CD4-positive, CD25-positive, alpha-beta regulatory T cell (primary cell): Measurements from ENCODE around the gene RACK1. TPM values are rescaled to one million over a fixed set of nuclear protein-coding genes. Genes with fewer than 3 reads are reported as not detected.

Experiments
- ATAC-seq, 2 donors: fragments of 150-1000 bp; cut with Tn5 transposase; one replicate each; pipeline ENCODE4 v1.10.0; 2021; ENCODE audit warnings: low read depth in 2 of 2, moderate number of reproducible peaks in 2 of 2, moderate library complexity in 1 of 2
- DNase-seq, 3 donors: peaks; one replicate each; pipeline versions ENCODE4 v3.0.0 to v3.0.0-alpha.2; 2012 to 2022; ENCODE audit warnings: mixed read lengths in 1 of 3
- H3K27ac ChIP-seq: one replicate; pipeline ENCODE4 v1.7.0; 2013; ENCODE audit warnings: mild to moderate bottlenecking, low read length; ENCODE audit not compliant: insufficient read depth, poor library complexity, severe bottlenecking
- H3K27me3 ChIP-seq: one replicate; pipeline ENCODE4 v1.7.0; 2013; ENCODE audit warnings: low read length; ENCODE audit not compliant: control insufficient read depth, insufficient read depth
- H3K36me3 ChIP-seq: one replicate; pipeline ENCODE4 v1.7.0; 2013; ENCODE audit warnings: mild to moderate bottlenecking, low read length, moderate library complexity; ENCODE audit not compliant: control insufficient read depth, insufficient read depth
- H3K4me1 ChIP-seq: 2 replicates; pipeline ENCODE4 v1.7.0; 2013; ENCODE audit warnings: mild to moderate bottlenecking, low read length; ENCODE audit not compliant: insufficient read depth, control insufficient read depth, poor library complexity, severe bottlenecking
- H3K4me3 ChIP-seq: one replicate; pipeline ENCODE4 v1.7.0; 2013; ENCODE audit warnings: low read depth, mild to moderate bottlenecking, low read length, moderate library complexity
- H3K9me3 ChIP-seq, 2 experiments: 1 replicate in 1 of 2; 2 replicates in 1 of 2; pipeline ENCODE4 v1.7.0; 2013; ENCODE audit warnings: low read length in 2 of 2, mild to moderate bottlenecking in 1 of 2, moderate library complexity in 1 of 2; ENCODE audit not compliant: control insufficient read depth in 2 of 2
- H3K27ac Mint-ChIP-seq, 3 donors: one replicate each; pipeline ENCODE4 v1.8.0; 2020 to 2022; ENCODE audit warnings: mild to moderate bottlenecking in 3 of 3, mixed read lengths in 3 of 3, moderate library complexity in 2 of 3
- H3K27me3 Mint-ChIP-seq: one replicate; pipeline ENCODE4 v1.8.0; 2022; ENCODE audit warnings: mild to moderate bottlenecking, mixed read lengths
- H3K36me3 Mint-ChIP-seq: one replicate; pipeline ENCODE4 v1.8.0; 2020; ENCODE audit warnings: mixed read lengths
- H3K4me1 Mint-ChIP-seq, 4 donors: one replicate each; pipeline ENCODE4 v1.8.0; 2020 to 2022; ENCODE audit warnings: mixed read lengths in 4 of 4, mild to moderate bottlenecking in 1 of 4
- H3K4me3 Mint-ChIP-seq, 4 donors: one replicate each; pipeline ENCODE4 v1.8.0; 2020 to 2022; ENCODE audit warnings: mild to moderate bottlenecking in 4 of 4, mixed read lengths in 4 of 4, moderate library complexity in 3 of 4
- H3K9me3 Mint-ChIP-seq, 7 donors: one replicate each; pipeline ENCODE4 v1.8.0; 2020 to 2022; ENCODE audit warnings: mixed read lengths in 7 of 7, mild to moderate bottlenecking in 3 of 7, moderate library complexity in 2 of 7
- polyA plus RNA-seq, 4 donors: library from polyadenylated mRNA; unstranded; fragments of 300-500 nt; fragmentation: Illumina TruSeq; gene quantifications; one replicate each; pipeline ENCODE4 v1.2.3, GENCODE V29; 2021
- total RNA-seq: library from RNA; stranded (reverse); gene quantifications from one replicate; pipeline ENCODE4 v1.2.3, GENCODE V29; 2022

The RACK1 gene
- total and polyA plus RNA-seq, 5 donors from 2014 or later: 1,838 to 2,760 (median 2,238) TPM

DNA sequence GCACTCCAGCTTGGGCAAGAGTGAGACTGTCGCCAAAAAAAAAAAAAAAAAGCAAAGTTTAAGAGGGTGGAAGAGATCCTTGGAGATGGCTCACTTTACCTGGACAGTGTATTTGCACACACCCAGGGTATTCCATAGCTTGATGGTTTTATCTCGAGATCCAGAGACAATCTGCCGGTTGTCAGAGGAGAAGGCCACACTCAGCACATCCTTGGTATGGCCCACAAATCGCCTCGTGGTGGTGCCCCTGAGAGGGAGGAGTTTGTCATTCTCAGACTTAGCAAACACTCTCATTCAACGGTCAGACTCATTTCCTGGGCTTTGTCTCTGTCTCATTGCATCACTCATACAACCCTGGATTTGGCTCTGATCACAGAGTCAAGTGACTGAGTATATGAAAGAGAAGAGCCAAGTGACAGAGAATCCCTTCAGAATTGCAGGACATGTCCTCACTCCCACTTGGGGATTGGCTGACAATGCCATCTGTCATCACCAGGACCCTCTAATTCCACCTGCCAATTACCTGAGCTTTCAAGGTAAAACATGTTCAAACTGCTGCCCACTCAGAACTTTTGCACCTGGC is 2.2 kb downstream of the RACK1 start:
- H3K36me3 ChIP-seq: peaks cover 57% of the 10 kb centered on the region
- peak in 1 of 3 donors; percentile 79 for DNase-seq

DNA sequence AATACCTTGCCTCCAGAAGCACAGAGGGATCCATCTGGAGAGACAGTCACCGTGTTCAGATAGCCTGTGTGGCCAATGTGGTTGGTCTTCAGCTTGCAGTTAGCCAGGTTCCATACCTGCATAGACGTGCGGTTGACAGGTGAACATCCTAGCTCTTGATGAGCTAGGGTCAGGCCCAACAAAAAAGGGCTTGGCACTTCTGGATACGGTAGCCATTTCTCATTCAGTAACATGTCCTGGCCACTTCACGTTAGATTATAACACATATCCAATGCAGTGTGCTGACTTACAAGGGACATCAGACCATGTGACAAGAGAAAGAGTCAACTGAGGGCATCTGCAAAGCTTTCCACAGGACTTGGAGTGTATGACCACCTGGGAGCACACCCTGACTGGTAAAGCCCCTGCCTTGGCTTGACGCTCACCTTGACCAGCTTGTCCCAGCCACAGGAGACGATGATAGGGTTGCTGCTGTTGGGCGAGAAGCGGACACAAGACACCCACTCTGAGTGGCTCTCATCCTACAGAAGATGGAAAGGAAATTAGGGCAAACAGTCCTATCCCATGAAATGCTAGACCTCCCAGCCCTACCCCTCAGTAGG is 4.5 kb downstream of the RACK1 start:
- ATAC-seq (no peak), DNase-seq (no peak)
- Mint-ChIP-seq H3K27me3 (no peaks in the 10 kb centered on the region), H3K27ac (peak overlapping the region in 2 of 3 donors; percentile 63 to 75), H3K4me1 (peaks cover 6 to 50% (median 39%) of the 10 kb centered on the region in 4 donors), H3K4me3 (peak overlapping the region in 2 of 4 donors; percentile 66 to 83), H3K36me3 (peaks cover 57% of the 10 kb centered on the region), H3K9me3 (peaks cover 0 to 2% (median 0%) of the 10 kb centered on the region in 7 donors)
- Histone ChIP-seq H3K4me3 (no peak overlapping the region), H3K4me1 (peaks cover 26% of the 10 kb centered on the region), H3K27me3 (no peaks in the 10 kb centered on the region), H3K9me3 (no peaks in the 10 kb centered on the region), H3K36me3 (peaks cover 76% of the 10 kb centered on the region), H3K27ac (no peak overlapping the region)

More for the DNA sequence above, 2.2 kb downstream of the RACK1 start:
- Histone ChIP-seq H3K4me1 (peaks cover 48% of the 10 kb centered on the region), H3K4me3 (peak overlapping the region; percentile 98), H3K27me3 (no peaks in the 10 kb centered on the region), H3K27ac (peak overlapping the region; percentile 91), H3K9me3 (no peaks in the 10 kb centered on the region)
- Mint-ChIP-seq H3K27me3 (no peaks in the 10 kb centered on the region), H3K4me1 (peaks cover 13 to 71% (median 48%) of the 10 kb centered on the region in 4 donors), H3K27ac (peak overlapping the region; percentile 93 to 99 (median 97)), H3K4me3 (peak overlapping the region; percentile 95 to 99 (median 96)), H3K9me3 (no peaks in the 10 kb centered on the region), H3K36me3 (peaks cover 45% of the 10 kb centered on the region)
- peak; percentile 9 to 10 for ATAC-seq

DNA sequence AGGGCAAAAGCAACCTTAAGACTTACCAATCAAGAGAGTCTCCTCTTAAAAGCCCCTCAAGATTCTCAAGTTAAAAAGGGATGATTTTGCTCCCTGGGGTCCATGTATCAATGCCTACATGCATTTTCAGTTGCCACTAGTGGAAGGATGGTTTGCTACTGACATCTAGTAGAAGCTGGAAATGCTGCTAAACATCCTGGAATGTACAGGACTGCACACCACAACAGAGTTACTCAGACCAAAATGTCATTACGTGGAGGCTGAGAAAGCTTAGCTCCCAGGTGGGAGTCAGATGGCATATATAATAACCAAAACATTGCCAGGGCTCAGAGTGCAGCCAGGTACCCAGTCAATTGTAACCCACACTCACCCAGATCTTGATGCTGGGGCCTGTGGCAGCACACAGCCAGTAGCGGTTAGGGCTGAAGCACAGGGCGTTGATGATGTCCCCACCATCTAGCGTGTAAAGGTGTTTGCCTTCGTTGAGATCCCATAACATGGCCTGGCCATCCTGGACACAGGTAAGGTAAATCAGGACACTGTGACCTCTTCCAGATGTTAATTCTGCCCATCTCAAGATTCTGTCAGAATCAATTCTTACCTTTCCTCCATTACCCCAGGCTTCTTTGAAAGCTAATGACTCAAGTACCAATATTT is 5.8 kb downstream of the RACK1 start:
- no peaks in the 10 kb centered on the region for H3K27me3 Mint-ChIP-seq
- no peak overlapping the region for H3K4me3 Mint-ChIP-seq
- peaks cover 62% of the 10 kb centered on the region for H3K36me3 Mint-ChIP-seq
- ATAC-seq (no peak), DNase-seq (no peak)
- Histone ChIP-seq H3K4me3 (no peak overlapping the region), H3K36me3 (peaks cover 82% of the 10 kb centered on the region), H3K4me1 (peaks cover 23% of the 10 kb centered on the region), H3K27ac (no peak overlapping the region), H3K9me3 (no peaks in the 10 kb centered on the region), H3K27me3 (no peaks in the 10 kb centered on the region)
- H3K27ac Mint-ChIP-seq: no peak overlapping the region
- H3K9me3 Mint-ChIP-seq: peaks cover 0 to 2% (median 0%) of the 10 kb centered on the region in 7 donors
- peaks cover 6 to 42% (median 32%) of the 10 kb centered on the region in 4 donors for H3K4me1 Mint-ChIP-seq

DNA sequence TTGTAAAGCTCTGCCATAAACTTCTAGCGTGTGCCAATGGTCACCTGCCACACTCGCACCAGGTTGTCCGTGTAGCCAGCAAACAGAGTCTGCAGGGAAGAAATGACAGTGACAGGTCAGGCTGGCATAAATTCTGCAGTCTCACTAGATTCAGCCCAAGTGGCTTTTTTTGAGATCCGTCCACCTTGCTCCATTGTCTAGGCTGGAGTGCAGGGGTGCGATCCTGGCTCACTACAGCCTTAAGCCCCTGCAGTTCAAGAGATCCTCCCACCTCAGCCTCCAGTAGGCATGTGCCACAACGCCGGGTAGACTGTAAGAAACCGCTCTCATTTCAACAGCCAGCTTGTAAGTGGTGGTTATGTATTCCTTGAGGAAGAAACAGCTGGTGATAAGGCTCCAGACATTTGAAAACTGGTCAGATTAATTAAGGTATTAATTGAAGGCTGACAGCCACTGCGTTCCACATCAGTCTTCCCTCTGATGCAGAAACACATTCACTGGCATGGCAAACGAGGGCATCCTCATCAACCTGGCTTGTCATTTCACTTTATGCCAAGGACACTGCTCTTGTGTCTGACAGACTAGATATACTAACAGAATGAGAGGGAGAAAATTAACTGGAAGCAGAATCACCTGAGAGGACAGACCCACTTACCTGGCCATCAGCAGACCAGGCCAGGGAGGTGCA is 6.6 kb downstream of the RACK1 start:
- H3K36me3 Mint-ChIP-seq: peaks cover 60% of the 10 kb centered on the region
- no peak overlapping the region for H3K27ac ChIP-seq

DNA sequence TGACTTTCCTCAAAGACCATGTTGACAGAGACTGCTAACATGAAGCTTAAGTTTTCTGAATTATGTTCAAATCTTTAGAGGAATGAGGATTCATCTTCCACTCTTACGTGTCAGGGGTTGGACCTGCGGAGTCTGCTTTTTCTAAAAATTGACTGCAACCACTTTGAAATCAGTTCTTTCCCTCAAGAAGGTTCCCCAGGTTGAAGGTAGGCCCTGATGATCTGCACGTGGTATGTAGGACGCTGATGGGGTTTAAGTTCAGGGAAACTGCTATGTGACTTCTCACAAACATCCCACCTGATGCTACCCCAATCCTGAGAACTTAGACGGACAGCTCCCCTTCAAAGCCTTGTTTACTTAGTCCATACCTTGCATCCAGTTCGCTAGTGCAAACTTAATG is 7.2 kb downstream of the RACK1 start:
- DNase-seq (no peak), ATAC-seq (no peak)
- Histone ChIP-seq H3K27me3 (no peaks in the 10 kb centered on the region), H3K9me3 (no peaks in the 10 kb centered on the region), H3K27ac (no peak overlapping the region), H3K36me3 (peaks cover 86% of the 10 kb centered on the region), H3K4me1 (peaks cover 9% of the 10 kb centered on the region), H3K4me3 (no peak overlapping the region)
- H3K9me3 Mint-ChIP-seq: peaks cover 0 to 2% (median 0%) of the 10 kb centered on the region in 7 donors
- H3K36me3 Mint-ChIP-seq: peaks cover 59% of the 10 kb centered on the region
- H3K4me3 Mint-ChIP-seq: peak overlapping the region in 1 of 4 donors; percentile 21
- no peak overlapping the region for H3K27ac Mint-ChIP-seq
- no peaks in the 10 kb centered on the region for H3K27me3 Mint-ChIP-seq
- H3K4me1 Mint-ChIP-seq: peaks cover 1 to 29% (median 22%) of the 10 kb centered on the region in 4 donors

More for the DNA sequence above, 6.6 kb downstream of the RACK1 start:
- H3K4me3 Mint-ChIP-seq: no peak overlapping the region
- DNase-seq (no peak), ATAC-seq (no peak)
- Histone ChIP-seq H3K4me3 (no peak overlapping the region), H3K27me3 (no peaks in the 10 kb centered on the region), H3K36me3 (peaks cover 88% of the 10 kb centered on the region), H3K4me1 (peaks cover 15% of the 10 kb centered on the region), H3K9me3 (no peaks in the 10 kb centered on the region)
- H3K27me3 Mint-ChIP-seq: no peaks in the 10 kb centered on the region
- peaks cover 6 to 35% (median 28%) of the 10 kb centered on the region in 4 donors for H3K4me1 Mint-ChIP-seq
- H3K9me3 Mint-ChIP-seq: peaks cover 0 to 2% (median 0%) of the 10 kb centered on the region in 7 donors
- peak overlapping the region in 1 of 3 donors; percentile 53 for H3K27ac Mint-ChIP-seq

DNA sequence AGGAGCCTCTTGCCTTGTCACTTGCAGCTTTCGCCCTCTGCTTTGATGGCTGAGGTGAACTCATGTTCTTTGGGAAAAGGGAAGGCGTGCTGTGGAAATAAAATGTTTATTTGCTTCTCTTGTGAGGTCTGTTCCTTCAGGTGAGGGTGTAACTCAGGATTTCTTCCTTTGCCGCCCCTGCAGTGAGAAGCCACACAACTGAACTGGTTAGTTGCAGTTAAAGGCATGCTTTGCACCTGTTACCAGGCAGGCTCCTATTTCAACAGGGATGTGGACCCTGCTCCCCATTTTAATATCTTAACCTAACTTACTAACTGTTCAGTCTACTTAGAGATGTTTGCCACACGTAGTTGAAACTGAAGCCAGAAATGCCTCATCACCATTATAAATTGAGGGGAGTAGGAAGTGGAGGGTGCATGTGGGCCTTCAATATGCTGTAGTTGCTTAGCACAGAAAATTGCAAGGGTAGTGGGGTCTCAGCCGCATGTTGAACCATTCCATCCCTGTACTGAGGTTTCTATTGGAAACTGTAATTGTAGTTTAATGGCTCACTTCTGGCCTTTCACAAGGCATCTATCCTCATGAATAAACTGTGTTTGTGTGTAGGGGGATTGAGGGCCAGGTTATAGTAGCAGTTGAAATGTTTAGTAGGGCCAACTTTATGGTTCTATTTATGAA is 7.9 kb downstream of the RACK1 start:
- Histone ChIP-seq H3K4me1 (peaks cover 4% of the 10 kb centered on the region), H3K27me3 (no peaks in the 10 kb centered on the region), H3K36me3 (peaks cover 86% of the 10 kb centered on the region), H3K9me3 (no peaks in the 10 kb centered on the region), H3K4me3 (no peak overlapping the region), H3K27ac (no peak overlapping the region)
- no peak overlapping the region for H3K4me3 Mint-ChIP-seq
- ATAC-seq (no peak), DNase-seq (no peak)
- no peaks in the 10 kb centered on the region for H3K27me3 Mint-ChIP-seq
- peaks cover 0 to 25% (median 20%) of the 10 kb centered on the region in 4 donors for H3K4me1 Mint-ChIP-seq
- peaks cover 0 to 2% (median 0%) of the 10 kb centered on the region in 7 donors for H3K9me3 Mint-ChIP-seq
- H3K27ac Mint-ChIP-seq: no peak overlapping the region
- peaks cover 60% of the 10 kb centered on the region for H3K36me3 Mint-ChIP-seq

DNA sequence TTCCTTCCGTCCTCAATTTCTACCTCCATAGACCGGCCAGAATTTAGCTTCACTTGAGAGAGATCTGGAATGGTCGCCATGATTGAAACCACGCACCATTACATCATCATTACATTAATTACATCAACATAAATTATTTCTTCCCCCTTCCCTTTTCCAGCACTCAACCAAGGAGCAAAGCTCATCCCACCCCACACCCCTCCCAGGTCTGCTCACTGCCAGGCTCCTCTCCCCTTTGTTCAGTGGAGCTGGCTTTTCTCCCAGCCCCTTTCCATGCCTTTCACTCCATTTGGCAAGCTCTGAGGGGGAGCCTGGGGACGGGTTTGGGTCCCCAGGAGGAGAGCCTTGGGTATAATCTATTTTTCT is 8.4 kb downstream of the RACK1 start:
- DNase-seq: no peak
- Histone ChIP-seq H3K27ac (no peak overlapping the region), H3K4me3 (no peak overlapping the region), H3K36me3 (peaks cover 84% of the 10 kb centered on the region), H3K4me1 (peaks cover under 1% of the 10 kb centered on the region), H3K27me3 (no peaks in the 10 kb centered on the region), H3K9me3 (no peaks in the 10 kb centered on the region)
- Mint-ChIP-seq H3K36me3 (peaks cover 60% of the 10 kb centered on the region), H3K27me3 (no peaks in the 10 kb centered on the region), H3K9me3 (peaks cover 0 to 2% (median 0%) of the 10 kb centered on the region in 7 donors), H3K4me1 (peaks cover 0 to 27% (median 21%) of the 10 kb centered on the region in 4 donors), H3K4me3 (peak overlapping the region in 1 of 4 donors; percentile 15), H3K27ac (no peak overlapping the region)
- no peak for ATAC-seq
